Right renal cortex interstitium (tissue), 3 donors: ENCODE measurements around the gene EID3. TPM values are rescaled to one million over a fixed set of nuclear protein-coding genes. Genes with fewer than 3 reads are reported as not detected.
A peak's percentile ranks its signal among the peaks of the same experiment; 100 is the strongest.
"Not testable (repeated sequence)": the region's sequence is repeated elsewhere in the genome, so short reads cannot be mapped to it uniquely, and the experiment has no call there.

ENCODE experiments used
- DNase-seq, 3 donors: peaks; one replicate each; pipeline ENCODE4 v3.0.0-alpha.2; 2013; ENCODE audit warnings: low read depth in 3 of 3, low spot score in 2 of 3
- polyA plus RNA-seq, 3 donors: library from polyadenylated mRNA; unstranded; fragments of 120-200 nt; gene quantifications; one replicate each; pipeline ENCODE4 v1.2.1, GENCODE V29; 2013; ENCODE audit not compliant: insufficient read length in 3 of 3

Gene EID3
- polyA plus RNA-seq, 3 donors, result 4.4 to 4.9 (median 4.7) TPM

GRCh38 chr12:104288635-104289274 is 14.8 kb upstream of the EID3 start:
- DNase-seq, result peak in 1 of 3 donors; percentile 74

DNA sequence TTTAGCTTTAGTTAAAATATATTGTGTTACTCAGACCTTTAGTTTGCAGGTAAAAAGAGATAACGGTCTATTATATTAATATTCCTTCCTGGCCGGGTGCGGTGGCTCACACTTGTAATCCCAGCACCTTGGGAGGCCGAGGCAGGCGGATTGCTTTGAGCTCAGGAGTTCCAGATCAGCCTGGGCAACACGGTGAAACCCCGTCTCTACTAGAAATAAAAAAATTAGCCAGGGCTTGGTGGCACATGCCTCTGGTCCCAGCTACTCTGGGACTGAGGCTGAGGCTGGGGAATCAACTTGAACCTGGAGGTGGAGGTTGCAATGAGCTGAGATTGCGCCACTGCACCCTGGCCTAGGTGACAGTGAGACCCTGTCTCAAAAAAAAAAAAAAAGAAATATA is 13.2 kb upstream of the EID3 start:
- DNase-seq, result no peak

DNA sequence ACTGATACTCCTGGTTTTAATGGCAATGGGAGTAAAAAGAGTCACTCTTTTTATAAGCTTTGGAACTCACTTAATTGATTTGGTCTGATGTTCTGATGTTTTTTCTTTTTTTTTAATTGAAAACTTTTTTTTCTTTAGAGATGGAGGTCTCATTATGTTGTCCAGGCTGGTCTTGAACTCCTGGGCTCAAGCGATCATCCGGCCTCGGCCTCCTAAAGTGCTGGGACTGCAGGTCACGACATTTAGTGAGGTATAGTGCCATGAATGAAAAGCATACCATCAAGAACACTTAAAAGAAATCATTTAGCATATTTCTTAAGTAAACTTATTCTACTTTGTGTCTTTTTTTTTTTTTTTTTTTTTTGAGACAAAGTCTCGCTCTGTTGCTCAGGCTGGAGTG is 12.7 kb upstream of the EID3 start:
- no peak for DNase-seq

DNA sequence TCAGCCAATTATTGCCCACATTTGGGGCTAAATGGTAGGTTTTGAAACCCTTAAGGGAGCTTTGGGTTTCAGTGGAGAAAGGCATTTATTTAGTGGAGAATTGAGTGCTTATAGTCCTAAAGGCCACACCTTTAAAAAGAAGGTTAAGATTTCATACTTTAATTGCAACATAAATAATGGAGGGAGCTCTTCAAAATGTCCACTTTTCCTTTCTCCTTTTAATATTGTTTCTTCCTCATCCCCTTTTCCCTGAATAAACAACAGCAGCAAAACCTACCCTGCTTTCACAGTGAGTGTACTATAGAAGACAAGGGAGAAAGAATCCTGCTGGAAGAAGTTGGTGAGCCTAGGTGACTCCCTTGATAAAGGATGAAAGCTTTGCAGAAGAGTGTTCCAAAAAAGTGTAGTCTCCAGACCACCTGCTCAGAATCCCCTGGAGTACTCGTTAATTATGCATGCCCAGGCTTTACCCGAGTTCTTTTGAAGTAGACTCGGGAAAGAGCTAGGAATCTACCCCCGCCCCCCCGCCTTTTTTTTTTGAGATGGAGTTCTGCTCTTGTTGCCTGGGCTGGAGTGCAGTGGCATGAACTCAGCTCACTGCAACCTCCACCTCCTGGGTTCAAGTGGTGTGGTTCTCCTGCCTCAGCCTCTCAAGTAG is 11.5 kb upstream of the EID3 start:
- no peak for DNase-seq

DNA sequence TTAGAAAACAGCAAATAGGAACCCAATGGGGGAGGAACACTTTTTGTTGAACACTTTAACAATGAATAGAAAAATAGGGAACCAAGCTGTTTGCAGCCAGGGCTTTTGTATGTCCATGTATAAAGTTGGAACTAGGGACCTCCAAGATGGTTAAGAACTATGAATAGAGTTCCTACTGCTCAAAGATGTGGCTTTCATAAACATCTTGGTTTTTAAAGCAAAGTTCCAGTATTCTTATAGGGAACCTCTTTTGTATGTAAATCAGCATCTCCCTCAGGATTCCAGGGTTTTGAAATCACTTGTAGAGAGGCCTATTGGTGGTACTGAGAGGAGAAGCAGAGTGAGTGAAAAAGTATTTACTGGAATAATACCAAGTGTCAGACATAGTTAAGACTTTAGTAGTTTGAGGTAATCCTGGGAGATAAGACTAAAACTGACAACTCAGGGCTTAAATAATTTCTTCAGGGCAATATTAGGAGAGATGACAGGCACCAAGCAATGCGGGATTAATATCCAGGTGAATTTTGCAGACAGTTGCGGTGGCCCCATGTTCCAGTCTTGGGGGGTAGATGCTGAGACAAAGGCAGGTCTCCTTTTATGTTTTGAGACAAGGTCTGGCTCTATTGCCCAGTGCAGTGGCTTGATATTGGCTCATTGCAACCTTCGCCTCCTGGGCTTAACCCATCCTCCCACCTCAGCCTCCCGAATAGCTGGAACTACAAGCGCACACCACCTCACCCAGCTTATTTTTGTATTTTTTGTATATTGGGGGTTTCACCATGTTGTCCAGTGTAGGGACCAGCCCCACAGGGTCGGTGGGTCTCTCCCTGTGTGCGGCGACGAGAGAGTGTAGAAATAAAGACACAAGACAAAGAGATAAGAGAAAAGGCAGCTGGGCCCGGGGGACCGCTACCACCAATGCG is 10.4 kb upstream of the EID3 start:
- DNase-seq, result no peak

GRCh38 chr12:104294158-104294859 is 9.2 kb upstream of the EID3 start:
- not testable (repeated sequence) for DNase-seq

GRCh38 chr12:104294927-104295668 is 8.4 kb upstream of the EID3 start:
- DNase-seq, result no peak

GRCh38 chr12:104295954-104296353 is 7.6 kb upstream of the EID3 start:
- no peak for DNase-seq

DNA sequence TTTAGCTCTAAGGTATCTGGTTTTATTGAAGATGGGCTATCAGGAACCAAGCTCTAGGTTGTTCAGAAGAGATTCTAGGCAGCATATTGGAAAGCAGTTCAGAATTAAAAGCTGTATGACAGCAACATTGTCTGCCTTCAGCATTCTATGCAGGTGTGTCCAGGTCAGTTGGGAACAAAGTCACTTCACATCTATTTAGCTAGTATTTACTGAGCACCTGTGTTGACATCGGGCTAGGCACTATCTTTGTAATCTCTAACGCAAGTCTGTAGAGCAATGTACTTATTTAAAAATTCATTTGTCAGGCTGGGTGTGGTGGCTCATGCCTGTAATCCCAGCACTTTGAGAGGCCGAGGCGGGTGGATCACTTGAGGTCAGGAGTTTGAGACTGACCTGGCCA is 6.8 kb upstream of the EID3 start:
- no peak for DNase-seq

GRCh38 chr12:104297477-104298113 is 5.9 kb upstream of the EID3 start:
- DNase-seq, result no peak

GRCh38 chr12:104299842-104300481 is 3.6 kb upstream of the EID3 start:
- no peak for DNase-seq

DNA sequence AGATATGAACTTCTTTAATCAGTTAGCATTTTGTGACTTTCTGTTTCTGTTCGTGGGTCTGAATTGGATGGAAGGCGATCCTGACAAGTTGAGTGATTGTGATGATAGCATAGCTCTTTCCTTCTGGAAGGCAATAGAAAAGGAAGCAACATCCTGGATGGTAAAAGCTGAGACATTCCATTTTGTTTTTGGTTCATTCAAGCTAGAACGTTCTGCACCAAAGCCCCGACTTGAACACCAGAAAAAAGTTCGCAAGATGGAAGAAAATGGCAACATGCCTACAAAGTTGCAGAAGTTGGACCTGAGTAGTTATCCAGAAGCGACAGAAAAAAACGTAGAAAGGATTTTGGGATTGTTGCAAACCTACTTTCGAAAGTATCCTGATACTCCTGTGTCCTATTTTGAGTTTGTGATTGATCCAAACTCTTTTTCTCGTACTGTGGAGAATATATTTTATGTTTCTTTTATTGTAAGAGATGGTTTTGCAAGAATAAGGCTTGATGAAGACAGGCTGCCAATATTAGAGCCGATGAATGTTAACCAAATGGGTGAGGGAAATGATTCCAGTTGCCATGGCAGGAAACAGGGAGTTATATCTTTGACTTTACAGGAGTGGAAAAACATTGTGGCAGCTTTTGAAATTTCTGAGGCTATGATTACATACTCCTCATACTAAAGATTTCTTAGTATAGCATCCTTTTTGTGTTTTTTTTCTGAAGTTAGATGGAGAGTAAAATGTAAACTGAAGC is 896 bp downstream of the EID3 start:
- DNase-seq, result no peak

- DNase-seq, result no peak
These were observed 1.8 kb downstream of the EID3 start for GRCh38 chr12:104305349-104305748.

DNA sequence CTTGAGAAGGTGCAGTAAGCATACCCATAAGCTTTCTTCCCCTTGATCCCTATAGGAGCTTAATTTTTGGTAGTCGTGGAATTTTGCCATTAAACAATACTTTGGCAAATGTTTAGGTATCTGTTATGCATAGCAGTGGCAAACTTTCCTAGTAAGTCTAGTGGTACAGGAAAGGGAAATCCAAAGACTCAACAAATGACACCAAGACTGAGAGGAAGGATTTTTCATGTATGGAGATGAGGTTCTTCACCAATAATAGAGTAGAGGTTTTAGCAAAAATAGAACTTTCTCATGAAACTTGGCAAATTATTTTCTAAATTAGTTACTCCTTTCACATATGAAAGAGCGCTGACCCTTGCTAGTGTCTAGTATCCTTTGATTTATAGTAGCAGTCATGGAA is 2.8 kb downstream of the EID3 start:
- no peak for DNase-seq

GRCh38 chr12:104306943-104307654 is 3.6 kb downstream of the EID3 start:
- DNase-seq, result no peak

GRCh38 chr12:104307655-104308000 is 4.1 kb downstream of the EID3 start:
- DNase-seq, result no peak

DNA sequence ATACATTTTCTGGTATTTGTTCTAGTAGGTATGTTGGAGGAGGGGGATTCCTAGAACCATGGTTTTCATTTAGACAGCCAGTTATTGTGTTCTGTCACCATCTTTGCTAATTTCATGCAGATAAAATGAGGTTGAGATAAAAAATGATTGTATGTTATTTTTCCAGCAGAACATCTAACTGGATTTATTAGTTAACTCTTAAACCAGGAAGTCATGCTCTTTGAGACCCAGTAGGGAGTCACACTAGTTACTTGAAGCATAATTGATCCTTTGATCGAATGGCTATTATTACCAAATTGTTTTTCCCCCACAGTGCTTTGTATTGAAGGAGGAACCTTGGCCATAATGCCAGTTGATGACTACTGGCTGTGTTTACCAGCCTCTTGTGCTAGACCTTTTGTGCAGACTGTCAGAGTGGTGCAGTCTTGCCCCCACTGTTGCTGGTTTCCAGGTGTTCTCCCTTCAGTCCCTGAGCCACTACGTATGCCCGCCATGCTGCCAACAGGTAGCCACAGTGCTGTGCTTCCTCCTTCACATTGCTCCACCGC is 6.0 kb downstream of the EID3 start:
- DNase-seq, result no peak
